Osteocyte (in vitro differentiated cells): ENCODE results near the gene TGFBR1. TPM values are rescaled to one million over a fixed set of nuclear protein-coding genes. Genes with fewer than 3 reads are reported as not detected.

Experiments used
- DNase-seq: peaks from one replicate; pipeline ENCODE4 v3.0.0; 2021; ENCODE audit warnings: mixed read lengths; ENCODE audit not compliant: unreplicated experiment; ENCODE audit errors: extremely low spot score
- H3K27ac Mint-ChIP-seq: one replicate; pipeline ENCODE4 v1.8.0; 2021; ENCODE audit warnings: mild to moderate bottlenecking, mixed read lengths; ENCODE audit not compliant: unreplicated experiment
- H3K27me3 Mint-ChIP-seq: one replicate; pipeline ENCODE4 v1.8.0; 2021; ENCODE audit warnings: mixed read lengths; ENCODE audit not compliant: unreplicated experiment
- H3K36me3 Mint-ChIP-seq: one replicate; pipeline ENCODE4 v1.8.0; 2021; ENCODE audit warnings: mixed read lengths; ENCODE audit not compliant: unreplicated experiment
- H3K4me1 Mint-ChIP-seq: one replicate; pipeline ENCODE4 v1.8.0; 2021; ENCODE audit warnings: mixed read lengths; ENCODE audit not compliant: unreplicated experiment
- H3K4me3 Mint-ChIP-seq: one replicate; pipeline ENCODE4 v1.8.0; 2021; ENCODE audit warnings: mild to moderate bottlenecking, moderate library complexity, mixed read lengths; ENCODE audit not compliant: unreplicated experiment
- H3K9me3 Mint-ChIP-seq: one replicate; pipeline ENCODE4 v1.8.0; 2021; ENCODE audit warnings: mixed read lengths; ENCODE audit not compliant: unreplicated experiment
- total RNA-seq: library from RNA; stranded (reverse); gene quantifications from 2 replicates; pipeline ENCODE4 v1.2.1, GENCODE V29; 2021
- TF ChIP-seq, protein P1 (sequence below): fragments of 200-600 bp; sonication (generic); IDR thresholded peaks from 2 replicates; pipeline ENCODE4 v1.5.0; 2021; ENCODE audit warnings: antibody characterized with exemption, mild to moderate bottlenecking, moderate library complexity

The TGFBR1 gene
- total RNA-seq, 1 donor from 2014 or later = 56.7 TPM

- H3K4me1 Mint-ChIP-seq = no peaks in the 10 kb centered on the region
- no peak overlapping the region for H3K27ac Mint-ChIP-seq
- H3K9me3 Mint-ChIP-seq = no peaks in the 10 kb centered on the region
- TF ChIP-seq, protein P1, sequence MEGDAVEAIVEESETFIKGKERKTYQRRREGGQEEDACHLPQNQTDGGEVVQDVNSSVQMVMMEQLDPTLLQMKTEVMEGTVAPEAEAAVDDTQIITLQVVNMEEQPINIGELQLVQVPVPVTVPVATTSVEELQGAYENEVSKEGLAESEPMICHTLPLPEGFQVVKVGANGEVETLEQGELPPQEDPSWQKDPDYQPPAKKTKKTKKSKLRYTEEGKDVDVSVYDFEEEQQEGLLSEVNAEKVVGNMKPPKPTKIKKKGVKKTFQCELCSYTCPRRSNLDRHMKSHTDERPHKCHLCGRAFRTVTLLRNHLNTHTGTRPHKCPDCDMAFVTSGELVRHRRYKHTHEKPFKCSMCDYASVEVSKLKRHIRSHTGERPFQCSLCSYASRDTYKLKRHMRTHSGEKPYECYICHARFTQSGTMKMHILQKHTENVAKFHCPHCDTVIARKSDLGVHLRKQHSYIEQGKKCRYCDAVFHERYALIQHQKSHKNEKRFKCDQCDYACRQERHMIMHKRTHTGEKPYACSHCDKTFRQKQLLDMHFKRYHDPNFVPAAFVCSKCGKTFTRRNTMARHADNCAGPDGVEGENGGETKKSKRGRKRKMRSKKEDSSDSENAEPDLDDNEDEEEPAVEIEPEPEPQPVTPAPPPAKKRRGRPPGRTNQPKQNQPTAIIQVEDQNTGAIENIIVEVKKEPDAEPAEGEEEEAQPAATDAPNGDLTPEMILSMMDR = no peak
- H3K4me3 Mint-ChIP-seq = no peak overlapping the region
- peaks cover 21% of the 10 kb centered on the region for H3K27me3 Mint-ChIP-seq
- no peak for DNase-seq
- H3K36me3 Mint-ChIP-seq = no peaks in the 10 kb centered on the region
These were observed 71.7 kb downstream of the TGFBR1 start for GRCh38 chr9:99176527-99177013.

GRCh38 chr9:99177576-99178366, 72.9 kb downstream of the TGFBR1 start:
- Mint-ChIP-seq H3K27me3 (peaks cover 10% of the 10 kb centered on the region), H3K4me1 (no peaks in the 10 kb centered on the region), H3K4me3 (no peak overlapping the region), H3K36me3 (no peaks in the 10 kb centered on the region), H3K9me3 (no peaks in the 10 kb centered on the region), H3K27ac (no peak overlapping the region)
- DNase-seq = no peak
- TF ChIP-seq, protein P1 = no peak

DNA sequence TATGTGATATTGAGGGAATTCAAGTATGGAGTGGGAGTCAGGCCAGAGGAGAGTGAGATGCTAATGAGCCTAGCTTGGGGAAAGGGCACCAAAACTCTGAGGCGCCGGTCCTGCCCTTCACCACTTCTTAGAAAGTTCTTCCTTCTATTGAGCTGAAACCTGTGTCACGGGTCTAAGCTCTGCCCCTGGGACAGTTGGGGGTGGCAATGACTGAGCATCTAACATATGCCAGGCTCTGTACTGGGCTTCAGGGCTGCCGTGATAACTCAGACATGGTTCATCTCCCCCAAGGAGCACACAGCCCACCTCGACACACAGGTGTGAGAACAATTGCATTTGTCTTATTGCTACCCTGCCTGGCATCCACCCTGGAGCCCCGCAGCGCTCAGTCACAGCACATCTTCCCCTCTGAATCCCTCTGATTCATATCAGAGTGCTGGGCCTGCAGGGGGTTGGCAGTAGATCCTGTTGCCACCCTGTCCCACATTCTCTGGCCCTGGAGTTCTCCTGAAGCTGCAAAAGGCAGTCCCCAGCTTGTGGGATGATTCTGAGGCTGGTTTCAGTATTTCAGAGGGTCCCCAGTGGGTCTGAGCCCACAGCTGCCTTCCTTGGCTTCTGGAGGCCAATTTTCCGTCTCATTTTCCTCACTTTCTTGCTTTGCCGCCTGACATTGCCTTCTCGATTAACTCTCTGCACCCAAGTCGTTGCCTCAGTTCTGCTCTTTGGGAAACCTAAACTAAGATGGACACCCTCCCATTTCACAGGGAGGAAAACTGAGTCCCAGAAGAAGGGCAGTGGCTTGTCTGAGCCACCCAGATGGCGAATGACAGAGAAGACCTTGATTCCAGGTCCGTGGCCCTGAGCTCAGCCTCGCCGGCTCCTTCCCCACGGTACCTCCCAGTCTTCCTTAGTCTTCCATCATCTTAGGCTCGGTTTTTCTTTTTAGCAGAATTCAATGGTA, 74.3 kb downstream of the TGFBR1 start:
- Mint-ChIP-seq H3K27me3 (peaks cover 3% of the 10 kb centered on the region), H3K27ac (no peak overlapping the region), H3K9me3 (no peaks in the 10 kb centered on the region), H3K4me1 (no peaks in the 10 kb centered on the region), H3K36me3 (no peaks in the 10 kb centered on the region), H3K4me3 (no peak overlapping the region)
- DNase-seq = no peak
- TF ChIP-seq, protein P1 = no peak

DNA sequence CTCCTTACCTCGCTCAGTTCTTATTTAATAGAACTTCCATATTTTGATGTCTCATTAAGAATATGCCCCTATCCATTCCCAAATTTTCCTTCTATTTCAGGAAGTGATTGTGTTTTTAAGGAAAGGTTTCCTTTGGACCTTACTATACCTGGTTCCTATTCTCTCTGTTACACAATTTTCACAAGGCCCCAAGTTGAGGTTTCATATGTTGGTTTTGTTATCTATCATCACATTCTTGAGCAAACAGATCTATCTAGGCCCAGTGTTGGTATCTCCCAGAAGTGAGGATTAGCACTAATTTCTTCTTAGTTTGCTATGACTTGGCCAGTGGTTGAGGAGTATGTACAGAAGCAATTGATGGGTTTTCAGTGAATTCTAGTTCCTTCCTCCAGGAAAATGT, 75.3 kb downstream of the TGFBR1 start:
- H3K9me3 Mint-ChIP-seq = no peaks in the 10 kb centered on the region
- H3K4me1 Mint-ChIP-seq = peaks cover 2% of the 10 kb centered on the region
- H3K27ac Mint-ChIP-seq = no peak overlapping the region
- peaks cover 3% of the 10 kb centered on the region for H3K27me3 Mint-ChIP-seq
- DNase-seq = no peak
- H3K4me3 Mint-ChIP-seq = no peak overlapping the region
- no peaks in the 10 kb centered on the region for H3K36me3 Mint-ChIP-seq
- TF ChIP-seq, protein P1 = no peak

GRCh38 chr9:99180662-99181061, 75.7 kb downstream of the TGFBR1 start:
- Mint-ChIP-seq H3K9me3 (no peaks in the 10 kb centered on the region), H3K4me3 (no peak overlapping the region), H3K36me3 (no peaks in the 10 kb centered on the region), H3K27me3 (peaks cover 3% of the 10 kb centered on the region), H3K4me1 (peaks cover 2% of the 10 kb centered on the region), H3K27ac (no peak overlapping the region)
- TF ChIP-seq, protein P1 = no peak
- no peak for DNase-seq
